ENCODE measurements around the gene MLIP. TPM values are rescaled to one million over a fixed set of nuclear protein-coding genes. Genes with fewer than 3 reads are reported as not detected.

MLIP gene
- total RNA-seq, 1 experiment from 2014 or later = not detected

DNA sequence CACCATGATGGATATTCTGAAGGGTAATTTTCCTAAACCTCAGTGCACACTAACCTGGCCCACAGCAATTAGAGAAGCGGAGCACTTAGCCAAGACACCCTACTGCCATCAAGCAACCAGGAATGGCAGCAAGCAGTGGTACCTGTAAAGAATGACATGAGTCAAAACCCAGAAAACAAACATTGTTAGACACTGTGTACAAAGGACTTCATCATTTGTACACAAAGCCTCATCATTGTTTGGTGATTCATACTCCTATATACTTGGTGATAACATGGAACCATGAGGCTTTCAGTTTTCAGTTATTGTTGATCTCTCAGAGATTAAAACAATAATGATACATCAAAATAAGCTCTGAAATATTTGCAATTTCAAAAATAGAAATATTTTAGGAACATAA lies 74.6 kb downstream of the MLIP start (continued):
- no peak for TF ChIP-seq ZBTB21 (CRISPR knock-in tag; IDR thresholded peaks at IDR 0.05; ENCODE audit: borderline replicate concordance)

DNA sequence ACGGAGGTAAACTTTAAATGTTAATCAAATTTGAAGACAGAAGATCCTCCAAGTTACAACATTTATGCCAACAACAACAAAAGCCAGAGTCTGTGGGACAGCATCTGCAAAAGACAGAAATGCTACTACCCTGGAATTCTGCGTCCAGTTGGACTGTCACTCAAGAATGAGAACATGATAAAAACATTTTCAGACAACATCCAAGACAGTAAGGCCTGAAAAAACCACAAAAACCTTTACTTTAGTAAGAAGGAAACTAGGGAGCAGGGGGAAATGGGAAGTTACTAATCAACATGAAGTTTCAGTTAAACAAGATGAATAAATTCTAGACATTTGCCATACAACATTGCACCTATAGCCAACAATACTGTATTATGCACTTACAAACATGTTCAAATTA lies 77.6 kb downstream of the MLIP start:
- ATAC-seq (no peak), DNase-seq (ENCODE audit: low spot score) (no peak)
- Mint-ChIP-seq H3K27me3 (ENCODE audit: low read depth) (0 out of 2 replicates have a peak, but pooled peaks cover 7% of the 10 kb centered on the region), H3K36me3 (no peaks in the 10 kb centered on the region), H3K27ac (no peak overlapping the region), H3K4me1 (peaks cover 10% of the 10 kb centered on the region), H3K4me3 (no peak overlapping the region), H3K9me3 (no peaks in the 10 kb centered on the region)
- TF ChIP-seq TP53 (CRISPR knock-in tag; IDR thresholded peaks at IDR 0.05) (no peak), SOX15 (CRISPR knock-in tag; IDR thresholded peaks at IDR 0.05) (no peak), GRHL2 (CRISPR knock-in tag; IDR thresholded peaks at IDR 0.05; ENCODE audit: insufficient replicate concordance, severe bottlenecking) (no peak), ZNF263 (CRISPR knock-in tag; IDR thresholded peaks at IDR 0.05; ENCODE audit: low read depth) (no peak), NFE2L1 (CRISPR knock-in tag; IDR thresholded peaks at IDR 0.05) (no peak), HMGA2 (CRISPR knock-in tag; IDR thresholded peaks at IDR 0.05) (no peak), SMAD3 (CRISPR knock-in tag; IDR thresholded peaks at IDR 0.05; ENCODE audit: borderline replicate concordance) (no peak), NR2C2 (CRISPR knock-in tag; IDR thresholded peaks at IDR 0.05) (no peak)
- TF ChIP-seq, protein P1, sequence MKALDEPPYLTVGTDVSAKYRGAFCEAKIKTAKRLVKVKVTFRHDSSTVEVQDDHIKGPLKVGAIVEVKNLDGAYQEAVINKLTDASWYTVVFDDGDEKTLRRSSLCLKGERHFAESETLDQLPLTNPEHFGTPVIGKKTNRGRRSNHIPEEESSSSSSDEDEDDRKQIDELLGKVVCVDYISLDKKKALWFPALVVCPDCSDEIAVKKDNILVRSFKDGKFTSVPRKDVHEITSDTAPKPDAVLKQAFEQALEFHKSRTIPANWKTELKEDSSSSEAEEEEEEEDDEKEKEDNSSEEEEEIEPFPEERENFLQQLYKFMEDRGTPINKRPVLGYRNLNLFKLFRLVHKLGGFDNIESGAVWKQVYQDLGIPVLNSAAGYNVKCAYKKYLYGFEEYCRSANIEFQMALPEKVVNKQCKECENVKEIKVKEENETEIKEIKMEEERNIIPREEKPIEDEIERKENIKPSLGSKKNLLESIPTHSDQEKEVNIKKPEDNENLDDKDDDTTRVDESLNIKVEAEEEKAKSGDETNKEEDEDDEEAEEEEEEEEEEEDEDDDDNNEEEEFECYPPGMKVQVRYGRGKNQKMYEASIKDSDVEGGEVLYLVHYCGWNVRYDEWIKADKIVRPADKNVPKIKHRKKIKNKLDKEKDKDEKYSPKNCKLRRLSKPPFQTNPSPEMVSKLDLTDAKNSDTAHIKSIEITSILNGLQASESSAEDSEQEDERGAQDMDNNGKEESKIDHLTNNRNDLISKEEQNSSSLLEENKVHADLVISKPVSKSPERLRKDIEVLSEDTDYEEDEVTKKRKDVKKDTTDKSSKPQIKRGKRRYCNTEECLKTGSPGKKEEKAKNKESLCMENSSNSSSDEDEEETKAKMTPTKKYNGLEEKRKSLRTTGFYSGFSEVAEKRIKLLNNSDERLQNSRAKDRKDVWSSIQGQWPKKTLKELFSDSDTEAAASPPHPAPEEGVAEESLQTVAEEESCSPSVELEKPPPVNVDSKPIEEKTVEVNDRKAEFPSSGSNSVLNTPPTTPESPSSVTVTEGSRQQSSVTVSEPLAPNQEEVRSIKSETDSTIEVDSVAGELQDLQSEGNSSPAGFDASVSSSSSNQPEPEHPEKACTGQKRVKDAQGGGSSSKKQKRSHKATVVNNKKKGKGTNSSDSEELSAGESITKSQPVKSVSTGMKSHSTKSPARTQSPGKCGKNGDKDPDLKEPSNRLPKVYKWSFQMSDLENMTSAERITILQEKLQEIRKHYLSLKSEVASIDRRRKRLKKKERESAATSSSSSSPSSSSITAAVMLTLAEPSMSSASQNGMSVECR (CRISPR knock-in tag; IDR thresholded peaks at IDR 0.05; ENCODE audit: borderline replicate concordance) = no peak
- TF ChIP-seq, protein P2, sequence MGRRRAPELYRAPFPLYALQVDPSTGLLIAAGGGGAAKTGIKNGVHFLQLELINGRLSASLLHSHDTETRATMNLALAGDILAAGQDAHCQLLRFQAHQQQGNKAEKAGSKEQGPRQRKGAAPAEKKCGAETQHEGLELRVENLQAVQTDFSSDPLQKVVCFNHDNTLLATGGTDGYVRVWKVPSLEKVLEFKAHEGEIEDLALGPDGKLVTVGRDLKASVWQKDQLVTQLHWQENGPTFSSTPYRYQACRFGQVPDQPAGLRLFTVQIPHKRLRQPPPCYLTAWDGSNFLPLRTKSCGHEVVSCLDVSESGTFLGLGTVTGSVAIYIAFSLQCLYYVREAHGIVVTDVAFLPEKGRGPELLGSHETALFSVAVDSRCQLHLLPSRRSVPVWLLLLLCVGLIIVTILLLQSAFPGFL (CRISPR knock-in tag; IDR thresholded peaks at IDR 0.05; ENCODE audit: borderline replicate concordance) = no peak
- TF ChIP-seq, protein P3, sequence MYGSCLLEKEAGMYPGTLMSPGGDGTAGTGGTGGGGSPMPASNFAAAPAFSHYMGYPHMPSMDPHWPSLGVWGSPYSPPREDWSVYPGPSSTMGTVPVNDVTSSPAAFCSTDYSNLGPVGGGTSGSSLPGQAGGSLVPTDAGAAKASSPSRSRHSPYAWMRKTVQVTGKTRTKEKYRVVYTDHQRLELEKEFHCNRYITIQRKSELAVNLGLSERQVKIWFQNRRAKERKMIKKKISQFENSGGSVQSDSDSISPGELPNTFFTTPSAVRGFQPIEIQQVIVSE (CRISPR knock-in tag; IDR thresholded peaks at IDR 0.05; ENCODE audit: borderline replicate concordance) = no peak
- TF ChIP-seq, protein P4, sequence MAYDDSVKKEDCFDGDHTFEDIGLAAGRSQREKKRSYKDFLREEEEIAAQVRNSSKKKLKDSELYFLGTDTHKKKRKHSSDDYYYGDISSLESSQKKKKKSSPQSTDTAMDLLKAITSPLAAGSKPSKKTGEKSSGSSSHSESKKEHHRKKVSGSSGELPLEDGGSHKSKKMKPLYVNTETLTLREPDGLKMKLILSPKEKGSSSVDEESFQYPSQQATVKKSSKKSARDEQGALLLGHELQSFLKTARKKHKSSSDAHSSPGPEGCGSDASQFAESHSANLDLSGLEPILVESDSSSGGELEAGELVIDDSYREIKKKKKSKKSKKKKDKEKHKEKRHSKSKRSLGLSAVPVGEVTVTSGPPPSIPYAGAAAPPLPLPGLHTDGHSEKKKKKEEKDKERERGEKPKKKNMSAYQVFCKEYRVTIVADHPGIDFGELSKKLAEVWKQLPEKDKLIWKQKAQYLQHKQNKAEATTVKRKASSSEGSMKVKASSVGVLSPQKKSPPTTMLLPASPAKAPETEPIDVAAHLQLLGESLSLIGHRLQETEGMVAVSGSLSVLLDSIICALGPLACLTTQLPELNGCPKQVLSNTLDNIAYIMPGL (CRISPR knock-in tag; IDR thresholded peaks at IDR 0.05) = no peak
- TF ChIP-seq, protein P5, sequence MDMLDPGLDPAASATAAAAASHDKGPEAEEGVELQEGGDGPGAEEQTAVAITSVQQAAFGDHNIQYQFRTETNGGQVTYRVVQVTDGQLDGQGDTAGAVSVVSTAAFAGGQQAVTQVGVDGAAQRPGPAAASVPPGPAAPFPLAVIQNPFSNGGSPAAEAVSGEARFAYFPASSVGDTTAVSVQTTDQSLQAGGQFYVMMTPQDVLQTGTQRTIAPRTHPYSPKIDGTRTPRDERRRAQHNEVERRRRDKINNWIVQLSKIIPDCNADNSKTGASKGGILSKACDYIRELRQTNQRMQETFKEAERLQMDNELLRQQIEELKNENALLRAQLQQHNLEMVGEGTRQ (CRISPR knock-in tag; IDR thresholded peaks at IDR 0.05) = no peak
- CTCF ChIA-PET = no interaction called here
- POLR2A ChIA-PET = no interaction called here

DNA sequence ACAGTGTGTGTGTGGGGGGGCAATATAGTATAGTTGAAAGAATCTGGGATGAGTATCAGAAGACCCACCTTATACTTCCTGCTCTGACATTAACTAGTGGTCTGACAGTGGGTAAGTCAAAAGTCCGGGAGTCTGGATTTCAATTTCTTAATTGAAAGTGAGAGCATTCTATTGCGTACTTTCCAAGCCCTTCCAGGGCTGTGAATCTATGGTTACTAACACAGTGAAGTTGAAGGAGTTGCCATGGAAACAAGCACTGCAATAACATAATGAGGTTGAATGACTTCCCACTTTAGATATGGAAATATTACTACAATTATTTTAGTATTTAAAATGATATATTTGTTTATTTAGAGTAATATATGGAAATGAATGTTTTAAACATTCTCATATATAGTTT lies 80.2 kb downstream of the MLIP start:
- TF ChIP-seq JAZF1 (CRISPR knock-in tag; IDR thresholded peaks at IDR 0.05) = no peak
- TF ChIP-seq GABPB1 (CRISPR knock-in tag; IDR thresholded peaks at IDR 0.05) = no peak
- no peak for TF ChIP-seq CREB1 (CRISPR knock-in tag; IDR thresholded peaks at IDR 0.05)
- TF ChIP-seq NR3C1 (CRISPR knock-in tag; conservative IDR thresholded peaks at IDR 0.05; ENCODE audit: low read depth) = no peak
- no peaks in the 10 kb centered on the region for H3K9me3 Mint-ChIP-seq
- H3K27ac Mint-ChIP-seq = no peak overlapping the region
- CTCF ChIA-PET = no interaction called here
- H3K27me3 Mint-ChIP-seq (ENCODE audit: low read depth) = peaks cover 22% of the 10 kb centered on the region
- POLR2A ChIA-PET = no interaction called here
- DNase-seq (ENCODE audit: low spot score) = no peak
- no peaks in the 10 kb centered on the region for H3K36me3 Mint-ChIP-seq
- H3K4me3 Mint-ChIP-seq = no peak overlapping the region
- ATAC-seq = no peak
- H3K4me1 Mint-ChIP-seq = peaks cover 16% of the 10 kb centered on the region
